Measurements from ENCODE around the gene WDFY1.

WDFY1 gene

GRCh38 chr2:223860809-223861738, 84.1 kb downstream of the WDFY1 start:
- ATAC-seq (ENCODE audit: low read depth), result no peak
- no peak for DNase-seq (ENCODE audit: low spot score in 2 of 2)
- Mint-ChIP-seq H3K36me3 (no peaks in the 10 kb centered on the region), H3K27me3 (no peaks in the 10 kb centered on the region), H3K27ac (peak overlapping the region; percentile 24), H3K9me3 (no peaks in the 10 kb centered on the region), H3K4me3 (no peak overlapping the region), H3K4me1 (peaks cover 25% of the 10 kb centered on the region)

GRCh38 chr2:223859070-223859469, 86.1 kb downstream of the WDFY1 start:
- H3K4me3 Mint-ChIP-seq, result no peak overlapping the region
- peaks cover 16% of the 10 kb centered on the region for H3K4me1 Mint-ChIP-seq
- no peak for DNase-seq (ENCODE audit: low spot score in 2 of 2)
- H3K27me3 Mint-ChIP-seq, result no peaks in the 10 kb centered on the region
- no peaks in the 10 kb centered on the region for H3K9me3 Mint-ChIP-seq
- H3K36me3 Mint-ChIP-seq, result no peaks in the 10 kb centered on the region
- peak overlapping the region; percentile 43 for H3K27ac Mint-ChIP-seq
- ATAC-seq (ENCODE audit: low read depth), result no peak

- H3K27ac Mint-ChIP-seq, result peak overlapping the region; percentile 75
- no peaks in the 10 kb centered on the region for H3K27me3 Mint-ChIP-seq
- peak overlapping the region; percentile 32 for H3K4me3 Mint-ChIP-seq
- DNase-seq (ENCODE audit: low spot score in 2 of 2) (no peak), ATAC-seq (ENCODE audit: low read depth) (peak; percentile 34)
- H3K9me3 Mint-ChIP-seq, result no peaks in the 10 kb centered on the region
- H3K36me3 Mint-ChIP-seq, result no peaks in the 10 kb centered on the region
- peaks cover 16% of the 10 kb centered on the region for H3K4me1 Mint-ChIP-seq
Measured at GRCh38 chr2:223856584-223856983, 88.6 kb downstream of the WDFY1 start.

GRCh38 chr2:223856021-223856420, 89.1 kb downstream of the WDFY1 start:
- peaks cover 2% of the 10 kb centered on the region for H3K9me3 Mint-ChIP-seq
- ATAC-seq (ENCODE audit: low read depth), result no peak
- no peak overlapping the region for H3K4me3 Mint-ChIP-seq
- H3K36me3 Mint-ChIP-seq, result peaks cover 4% of the 10 kb centered on the region
- H3K4me1 Mint-ChIP-seq, result peaks cover 16% of the 10 kb centered on the region
- DNase-seq (ENCODE audit: low spot score in 2 of 2), result no peak
- H3K27me3 Mint-ChIP-seq, result no peaks in the 10 kb centered on the region
- H3K27ac Mint-ChIP-seq, result peak overlapping the region; percentile 75

GRCh38 chr2:223855426-223855825, 89.7 kb downstream of the WDFY1 start:
- no peaks in the 10 kb centered on the region for H3K27me3 Mint-ChIP-seq
- H3K4me1 Mint-ChIP-seq, result peaks cover 14% of the 10 kb centered on the region
- H3K36me3 Mint-ChIP-seq, result peaks cover 9% of the 10 kb centered on the region
- H3K4me3 Mint-ChIP-seq, result no peak overlapping the region
- no peak for ATAC-seq (ENCODE audit: low read depth)
- peaks cover 3% of the 10 kb centered on the region for H3K9me3 Mint-ChIP-seq
- DNase-seq (ENCODE audit: low spot score in 2 of 2), result no peak
- peak overlapping the region; percentile 36 for H3K27ac Mint-ChIP-seq

GRCh38 chr2:223854741-223855140, 90.4 kb downstream of the WDFY1 start:
- Mint-ChIP-seq H3K9me3 (peaks cover 6% of the 10 kb centered on the region), H3K27ac (peak overlapping the region; percentile 36), H3K4me1 (peaks cover 14% of the 10 kb centered on the region), H3K4me3 (peak overlapping the region; percentile 48), H3K27me3 (no peaks in the 10 kb centered on the region), H3K36me3 (peaks cover 14% of the 10 kb centered on the region)
- DNase-seq (ENCODE audit: low spot score in 2 of 2), result no peak
- ATAC-seq (ENCODE audit: low read depth), result peak; percentile 63

GRCh38 chr2:223853425-223853837, 91.7 kb downstream of the WDFY1 start:
- ATAC-seq (ENCODE audit: low read depth), result no peak
- peak overlapping the region; percentile 70 for H3K27ac Mint-ChIP-seq
- peaks cover 6% of the 10 kb centered on the region for H3K9me3 Mint-ChIP-seq
- H3K36me3 Mint-ChIP-seq, result peaks cover 24% of the 10 kb centered on the region
- peaks cover 14% of the 10 kb centered on the region for H3K4me1 Mint-ChIP-seq
- DNase-seq (ENCODE audit: low spot score in 2 of 2), result no peak
- no peak overlapping the region for H3K4me3 Mint-ChIP-seq
- no peaks in the 10 kb centered on the region for H3K27me3 Mint-ChIP-seq

GRCh38 chr2:223852281-223852795, 92.8 kb downstream of the WDFY1 start:
- Mint-ChIP-seq H3K4me3 (no peak overlapping the region), H3K4me1 (peaks cover 14% of the 10 kb centered on the region), H3K27ac (no peak overlapping the region), H3K27me3 (no peaks in the 10 kb centered on the region), H3K9me3 (peaks cover 6% of the 10 kb centered on the region), H3K36me3 (peaks cover 27% of the 10 kb centered on the region)
- DNase-seq (ENCODE audit: low spot score in 2 of 2) (no peak), ATAC-seq (ENCODE audit: low read depth) (no peak)

- peaks cover 3% of the 10 kb centered on the region for H3K4me1 Mint-ChIP-seq
- no peaks in the 10 kb centered on the region for H3K27me3 Mint-ChIP-seq
- peak overlapping the region; percentile 4 for H3K27ac Mint-ChIP-seq
- DNase-seq (ENCODE audit: low spot score in 2 of 2), result no peak
- H3K9me3 Mint-ChIP-seq, result peaks cover 6% of the 10 kb centered on the region
- no peak overlapping the region for H3K4me3 Mint-ChIP-seq
- H3K36me3 Mint-ChIP-seq, result peaks cover 32% of the 10 kb centered on the region
- ATAC-seq (ENCODE audit: low read depth), result no peak
Measured at GRCh38 chr2:223847410-223847809, 97.7 kb downstream of the WDFY1 start.

GRCh38 chr2:223846515-223846914, 98.6 kb downstream of the WDFY1 start:
- Mint-ChIP-seq H3K36me3 (peaks cover 32% of the 10 kb centered on the region), H3K9me3 (peaks cover 6% of the 10 kb centered on the region), H3K4me1 (peaks cover 5% of the 10 kb centered on the region), H3K27me3 (no peaks in the 10 kb centered on the region), H3K4me3 (no peak overlapping the region), H3K27ac (peak overlapping the region; percentile 6)
- ATAC-seq (ENCODE audit: low read depth) (no peak), DNase-seq (ENCODE audit: low spot score in 2 of 2) (no peak)

GRCh38 chr2:223841436-223842190, 103.5 kb downstream of the WDFY1 start:
- peaks cover 3% of the 10 kb centered on the region for H3K36me3 Mint-ChIP-seq
- H3K27me3 Mint-ChIP-seq, result no peaks in the 10 kb centered on the region
- H3K4me3 Mint-ChIP-seq, result no peak overlapping the region
- ATAC-seq (ENCODE audit: low read depth), result no peak
- H3K27ac Mint-ChIP-seq, result peak overlapping the region; percentile 98
- H3K4me1 Mint-ChIP-seq, result peaks cover 12% of the 10 kb centered on the region
- no peak for DNase-seq (ENCODE audit: low spot score in 2 of 2)
- H3K9me3 Mint-ChIP-seq, result no peaks in the 10 kb centered on the region

GRCh38 chr2:223837287-223838061, 107.7 kb downstream of the WDFY1 start, which contains the start of gene AP1S3:
AP1S3 (minus strand) TSS chr2:223837582; CDS start chr2:223837450, 132 bp downstream.
- H3K4me3 Mint-ChIP-seq, result peak within 1 kb of the TSS; percentile 95
- H3K36me3 Mint-ChIP-seq, result peaks cover 6% of the 10 kb centered on the region
- H3K9me3 Mint-ChIP-seq, result no peaks in the 10 kb centered on the region
- DNase-seq (ENCODE audit: low spot score in 2 of 2), result peak; percentile 85 to 93
- H3K27ac Mint-ChIP-seq, result peak within 1 kb of the TSS; percentile 98
- H3K27me3 Mint-ChIP-seq, result no peaks in the 10 kb centered on the region
- ATAC-seq (ENCODE audit: low read depth), result peak; percentile 63
- H3K4me1 Mint-ChIP-seq, result peaks cover 32% of the 10 kb centered on the region

- Mint-ChIP-seq H3K27ac (peak overlapping the region; percentile 98), H3K4me3 (peak overlapping the region; percentile 95), H3K36me3 (peaks cover 13% of the 10 kb centered on the region), H3K4me1 (peaks cover 35% of the 10 kb centered on the region), H3K27me3 (no peaks in the 10 kb centered on the region), H3K9me3 (no peaks in the 10 kb centered on the region)
- peak; percentile 68 for ATAC-seq (ENCODE audit: low read depth)
- peak; percentile 69 to 91 for DNase-seq (ENCODE audit: low spot score in 2 of 2)
Measured at GRCh38 chr2:223835701-223836532, 109.2 kb downstream of the WDFY1 start.

Measured in memory B cell (primary cell).